Uterus (tissue), 4 donors: Measurements from ENCODE around the gene NEFH. TPM values are rescaled to one million over a fixed set of nuclear protein-coding genes. Genes with fewer than 3 reads are reported as not detected.

Experiments
- DNase-seq, 2 donors: peaks; one replicate each; pipeline ENCODE4 v3.0.0-alpha.2; 2019 to 2020
- H3K27ac ChIP-seq, 2 donors: fragments of 200-600 bp; sonication (generic); 1 replicate in 1 of 2; 2 replicates in 1 of 2; pipeline ENCODE4 v1.5.1; 2016 to 2018
- H3K27me3 ChIP-seq, 2 donors: fragments of 200-600 bp; sonication (generic); one replicate each; pipeline ENCODE4 v1.5.1; 2018 to 2019; ENCODE audit warnings: control low read depth in 1 of 2
- H3K36me3 ChIP-seq, 2 donors: fragments of 200-600 bp; sonication (generic); one replicate each; pipeline ENCODE4 v1.5.1; 2019; ENCODE audit warnings: control low read depth in 1 of 2
- H3K4me1 ChIP-seq, 2 donors: fragments of 200-600 bp; sonication (generic); one replicate each; pipeline ENCODE4 v1.5.1; 2018 to 2019; ENCODE audit warnings: control low read depth in 1 of 2
- H3K4me3 ChIP-seq, 2 donors: fragments of 200-600 bp; sonication (generic); 1 replicate in 1 of 2; 2 replicates in 1 of 2; pipeline ENCODE4 v1.5.1; 2018 to 2019; ENCODE audit warnings: mild to moderate bottlenecking in 1 of 2
- H3K9me3 ChIP-seq, 2 donors: fragments of 200-600 bp; sonication (generic); one replicate each; pipeline ENCODE4 v1.5.1; 2019; ENCODE audit warnings: control low read depth in 1 of 2
- CTCF ChIP-seq, 4 experiments: fragments of 200-600 bp in 2 of 4; fragments of 450-650 bp in 2 of 4; sonication (generic) in 2 of 4; IDR thresholded peaks; one replicate each; pipeline ENCODE4 v1.5.1; 2016 to 2019; ENCODE audit warnings: antibody characterized with exemption in 4 of 4, mild to moderate bottlenecking in 2 of 4, moderate library complexity in 1 of 4
- POLR2A ChIP-seq, 2 donors: fragments of 450-650 bp; IDR thresholded peaks; one replicate each; pipeline ENCODE4 v1.6.1; 2016; ENCODE audit warnings: antibody characterized with exemption in 2 of 2, mild to moderate bottlenecking in 1 of 2, moderate library complexity in 1 of 2
- intact Hi-C: fragments of 100-400 bp; cut with DNase I; formaldehyde crosslinking; loops from one replicate; pipeline ENCODE4 v1.15.1; 2023; ENCODE audit warnings: low total_unique reads
- total RNA-seq, 4 donors: library from RNA; depleted of rRNA in 3 of 4; stranded (reverse); fragments of >200 nt in 3 of 4; gene quantifications; one replicate each; pipeline versions ENCODE4 v1.1.0 to v1.2.4, GENCODE V29; 2014 to 2023
- donor health status: DM: yes; HTN: yes; CAD: no.

The NEFH gene
- total RNA-seq, 4 donors from 2014 or later: 0.46 to 1.9 TPM; not detected in 2

- peaks cover 13 to 30% of the 10 kb centered on the region in 2 donors for H3K27me3 ChIP-seq
- H3K36me3 ChIP-seq: no peaks in the 10 kb centered on the region
- intact Hi-C loops: no loop called here
These were observed 2.2 kb downstream of the NEFH start for GRCh38 chr22:29482253-29482652.

GRCh38 chr22:29482726-29483125 is 2.7 kb downstream of the NEFH start:
- no peak for DNase-seq
- Histone ChIP-seq H3K4me1 (peaks cover 0 to 13% of the 10 kb centered on the region in 2 donors), H3K27me3 (peaks cover 13 to 30% of the 10 kb centered on the region in 2 donors), H3K27ac (no peak overlapping the region), H3K4me3 (no peak overlapping the region), H3K36me3 (no peaks in the 10 kb centered on the region), H3K9me3 (no peaks in the 10 kb centered on the region)
- no peak for TF ChIP-seq POLR2A (IDR thresholded peaks at IDR 0.05)
- intact Hi-C loops: no loop called here

More at GRCh38 chr22:29482253-29482652, 2.2 kb downstream of the NEFH start:
- peaks cover 0 to 13% of the 10 kb centered on the region in 2 donors for H3K4me1 ChIP-seq
- no peaks in the 10 kb centered on the region for H3K9me3 ChIP-seq
- DNase-seq: no peak
- TF ChIP-seq POLR2A (IDR thresholded peaks at IDR 0.05) (no peak), CTCF (IDR thresholded peaks at IDR 0.05) (no peak)
- no peak overlapping the region for H3K4me3 ChIP-seq
- no peak overlapping the region for H3K27ac ChIP-seq

DNA sequence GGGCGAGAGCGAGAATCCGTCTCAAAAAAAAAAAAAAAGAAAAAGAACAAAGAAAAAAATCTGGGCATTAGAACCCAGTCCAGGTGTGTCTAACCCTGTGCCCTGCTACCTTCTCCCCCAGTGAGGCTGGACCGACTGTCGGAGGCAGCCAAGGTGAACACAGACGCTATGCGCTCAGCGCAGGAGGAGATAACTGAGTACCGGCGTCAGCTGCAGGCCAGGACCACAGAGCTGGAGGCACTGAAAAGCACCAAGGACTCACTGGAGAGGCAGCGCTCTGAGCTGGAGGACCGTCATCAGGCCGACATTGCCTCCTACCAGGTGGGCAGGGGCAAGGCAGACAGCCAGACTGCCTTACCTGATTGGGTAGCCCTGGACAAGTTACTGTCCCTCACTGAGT is 3.2 kb downstream of the NEFH start:
- intact Hi-C loops: no loop called here
- TF ChIP-seq POLR2A (IDR thresholded peaks at IDR 0.05) (no peak), CTCF (IDR thresholded peaks at IDR 0.05) (no peak)
- peaks cover 13 to 30% of the 10 kb centered on the region in 2 donors for H3K27me3 ChIP-seq
- no peak for DNase-seq
- H3K27ac ChIP-seq: no peak overlapping the region
- H3K4me1 ChIP-seq: peaks cover 0 to 13% of the 10 kb centered on the region in 2 donors
- no peaks in the 10 kb centered on the region for H3K9me3 ChIP-seq
- no peaks in the 10 kb centered on the region for H3K36me3 ChIP-seq
- H3K4me3 ChIP-seq: no peak overlapping the region

DNA sequence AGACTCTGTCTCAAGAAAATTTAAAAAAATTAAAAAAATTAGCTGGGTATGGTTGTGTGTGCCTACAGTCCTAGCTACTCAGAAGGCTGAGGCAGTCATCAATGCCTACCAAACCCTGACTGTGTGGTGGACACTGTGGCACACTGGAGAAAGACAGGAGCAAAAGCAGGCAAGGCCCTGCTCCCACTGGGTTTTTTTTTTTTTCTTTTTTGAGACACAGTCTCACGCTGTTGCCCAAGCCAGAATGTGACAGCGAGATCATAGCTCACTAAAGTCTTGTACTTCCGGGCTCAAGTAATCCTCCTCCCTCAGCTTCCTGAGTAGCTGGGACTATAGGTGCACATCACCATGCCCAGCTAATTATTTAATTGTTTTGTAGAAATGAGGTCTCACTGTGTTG is 4.6 kb downstream of the NEFH start:
- intact Hi-C loops: no loop called here
- H3K27me3 ChIP-seq: peaks cover 10 to 20% of the 10 kb centered on the region in 2 donors
- TF ChIP-seq POLR2A (IDR thresholded peaks at IDR 0.05): no peak
- TF ChIP-seq CTCF (IDR thresholded peaks at IDR 0.05): no peak
- no peaks in the 10 kb centered on the region for H3K36me3 ChIP-seq
- H3K27ac ChIP-seq: no peak overlapping the region
- no peak overlapping the region for H3K4me3 ChIP-seq
- H3K4me1 ChIP-seq: peaks cover 0 to 13% of the 10 kb centered on the region in 2 donors
- H3K9me3 ChIP-seq: no peaks in the 10 kb centered on the region
- no peak for DNase-seq

DNA sequence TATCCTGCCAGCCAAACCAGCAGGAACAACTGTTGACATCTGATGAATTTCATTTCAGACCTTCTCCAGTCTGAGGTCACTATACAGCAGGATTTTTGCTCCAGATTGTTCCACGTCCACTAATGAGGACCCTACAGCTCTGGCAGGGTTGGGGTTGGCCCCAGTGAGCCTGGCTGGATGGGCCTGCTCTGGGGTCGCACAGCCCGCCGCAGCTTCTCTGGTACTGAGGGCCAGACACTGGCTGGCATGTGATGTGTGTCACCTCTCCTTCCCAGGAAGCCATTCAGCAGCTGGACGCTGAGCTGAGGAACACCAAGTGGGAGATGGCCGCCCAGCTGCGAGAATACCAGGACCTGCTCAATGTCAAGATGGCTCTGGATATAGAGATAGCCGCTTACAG is 5.4 kb downstream of the NEFH start:
- no peaks in the 10 kb centered on the region for H3K36me3 ChIP-seq
- no peak overlapping the region for H3K27ac ChIP-seq
- no peak for TF ChIP-seq POLR2A (IDR thresholded peaks at IDR 0.05)
- no peak for TF ChIP-seq CTCF (IDR thresholded peaks at IDR 0.05)
- intact Hi-C loops: no loop called here
- H3K4me1 ChIP-seq: peaks cover 0 to 5% of the 10 kb centered on the region in 2 donors
- H3K9me3 ChIP-seq: no peaks in the 10 kb centered on the region
- H3K4me3 ChIP-seq: no peak overlapping the region
- H3K27me3 ChIP-seq: peaks cover 3 to 16% of the 10 kb centered on the region in 2 donors
- no peak for DNase-seq
